Measurements from ENCODE around the gene CDSN.

- peak; percentile 66 for TF ChIP-seq CTCF (conservative IDR thresholded peaks at IDR 0.05; ENCODE audit: low read depth, low read length)
- no peak for TF ChIP-seq MXI1 (IDR thresholded peaks at IDR 0.05; ENCODE audit: borderline replicate concordance, low read depth, low read length)
- TF ChIP-seq CEBPB (IDR thresholded peaks at IDR 0.05; ENCODE audit: low read depth, low read length) = no peak
- peak; percentile 53 for TF ChIP-seq RAD21 (IDR thresholded peaks at IDR 0.05; ENCODE audit: low read length)
- TF ChIP-seq SMC3 (IDR thresholded peaks at IDR 0.05; ENCODE audit: low read depth, low read length) = peak; percentile 51
- no peak for TF ChIP-seq POLR2A (IDR thresholded peaks at IDR 0.05; ENCODE audit: low read depth, low read length)
- no peak for TF ChIP-seq FOS (IDR thresholded peaks at IDR 0.05; ENCODE audit: low read depth, low read length)
- no peak for TF ChIP-seq MAFK (IDR thresholded peaks at IDR 0.05; ENCODE audit: low read depth, low read length)
- TF ChIP-seq USF2 (IDR thresholded peaks at IDR 0.05; ENCODE audit: low read depth, low read length) = no peak
- TF ChIP-seq CHD1 (IDR thresholded peaks at IDR 0.05; ENCODE audit: low read depth, low read length) = no peak
- no peak for TF ChIP-seq NFE2L2 (IDR thresholded peaks at IDR 0.05; ENCODE audit: low read depth, low read length)
- TF ChIP-seq RFX5 (IDR thresholded peaks at IDR 0.05; ENCODE audit: low read depth, low read length) = no peak
- no peak for TF ChIP-seq RCOR1 (IDR thresholded peaks at IDR 0.05; ENCODE audit: insufficient replicate concordance, low read length)
Observed at GRCh38 chr6:31128093-31128676, 7.9 kb upstream of the CDSN start.
